Natural killer cell (primary cell): ENCODE results near the gene C10orf53. TPM values are rescaled to one million over a fixed set of nuclear protein-coding genes. Genes with fewer than 3 reads are reported as not detected.

ENCODE experiments used
- ATAC-seq, 3 donors: fragments of 150-1000 bp in 2 of 3; fragments of 200-7000 bp in 1 of 3; cut with Tn5 transposase; 1 replicate in 1 of 3; 2 replicates in 2 of 3; pipeline ENCODE4 v1.10.0; 2021; ENCODE audit warnings: mild to moderate bottlenecking in 2 of 3, moderate library complexity in 2 of 3
- DNase-seq, 2 donors: peaks; one replicate each; pipeline versions ENCODE4 v3.0.0 to v3.0.0-alpha.2; 2013 to 2021; ENCODE audit warnings: mixed read lengths in 1 of 2
- H3K27ac ChIP-seq: one replicate; pipeline ENCODE4 v1.5.1; 2013; ENCODE audit warnings: mild to moderate bottlenecking, low read length
- H3K27me3 ChIP-seq: one replicate; pipeline ENCODE4 v1.6.1; 2013; ENCODE audit warnings: low read length; ENCODE audit not compliant: control insufficient read depth, insufficient read depth
- H3K36me3 ChIP-seq: one replicate; pipeline ENCODE4 v1.6.1; 2013; ENCODE audit warnings: low read length; ENCODE audit not compliant: control insufficient read depth, insufficient read depth
- H3K4me1 ChIP-seq: one replicate; pipeline ENCODE4 v1.6.1; 2013; ENCODE audit warnings: low read length; ENCODE audit not compliant: control insufficient read depth, insufficient read depth
- H3K4me3 ChIP-seq: one replicate; pipeline ENCODE4 v1.5.1; 2013; ENCODE audit warnings: low read length
- H3K9me3 ChIP-seq: one replicate; pipeline ENCODE4 v1.6.1; 2013; ENCODE audit warnings: low read length; ENCODE audit not compliant: control insufficient read depth, insufficient read depth
- H3K27ac Mint-ChIP-seq, 2 donors: one replicate each; pipeline ENCODE4 v1.8.0; 2022; ENCODE audit warnings: mild to moderate bottlenecking in 2 of 2, mixed read lengths in 2 of 2, moderate library complexity in 1 of 2
- H3K27me3 Mint-ChIP-seq, 2 donors: one replicate each; pipeline ENCODE4 v1.8.0; 2022; ENCODE audit warnings: low read depth in 2 of 2, mixed read lengths in 2 of 2
- H3K36me3 Mint-ChIP-seq: one replicate; pipeline ENCODE4 v1.8.0; 2022; ENCODE audit warnings: mixed read lengths
- H3K4me1 Mint-ChIP-seq, 2 donors: one replicate each; pipeline ENCODE4 v1.8.0; 2022; ENCODE audit warnings: mixed read lengths in 2 of 2
- H3K4me3 Mint-ChIP-seq: one replicate; pipeline ENCODE4 v1.8.0; 2022; ENCODE audit warnings: mild to moderate bottlenecking, moderate library complexity, mixed read lengths
- H3K9me3 Mint-ChIP-seq, 2 donors: one replicate each; pipeline ENCODE4 v1.8.0; 2022; ENCODE audit warnings: mixed read lengths in 2 of 2
- CTCF ChIP-seq: fragments of 200-600 bp; IDR thresholded peaks from one replicate; pipeline ENCODE4 v1.8.0; 2022; ENCODE audit warnings: antibody characterized with exemption
- WGBS: methylation state at CpG from one replicate; pipeline ENCODE4 v1.1.7; 2013; ENCODE audit warnings: missing lambda C conversion rate; ENCODE audit not compliant: insufficient coverage; 5-methylcytosine and 5-hydroxymethylcytosine counted together
- intact Hi-C: fragments of 100-400 bp; cut with micrococcal nuclease; formaldehyde crosslinking; loops from one replicate; pipeline ENCODE4 v1.14.2; 2022
- total RNA-seq, 4 donors: library from RNA; stranded (reverse); fragments of 120-200 nt in 1 of 4; gene quantifications; one replicate each; pipeline versions ENCODE4 v1.2.3 to v1.2.4, GENCODE V29; 2013 to 2022

The C10orf53 gene
- total RNA-seq, 3 donors from 2014 or later (not counting 1 experiment from before 2014, with no cell fraction given) = not detected

- ATAC-seq (no peak), DNase-seq (no peak)
- Mint-ChIP-seq H3K36me3 (no peaks in the 10 kb centered on the region), H3K4me3 (no peak overlapping the region), H3K27ac (no peak overlapping the region), H3K4me1 (no peaks in the 10 kb centered on the region), H3K9me3 (peaks cover 0 to 1% of the 10 kb centered on the region in 2 donors), H3K27me3 (peaks cover 0 to 3% of the 10 kb centered on the region in 2 donors)
- Histone ChIP-seq H3K9me3 (no peaks in the 10 kb centered on the region), H3K4me3 (no peak overlapping the region), H3K4me1 (no peaks in the 10 kb centered on the region), H3K27ac (no peak overlapping the region), H3K36me3 (no peaks in the 10 kb centered on the region), H3K27me3 (no peaks in the 10 kb centered on the region)
- intact Hi-C loops = no loop called here
- TF ChIP-seq CTCF = no peak
- 84% methylated on average over 5 of the region's 5 CpGs for WGBS
Observed at GRCh38 chr10:49736564-49737113, 57.2 kb downstream of the C10orf53 start.

- no peak overlapping the region for H3K4me3 ChIP-seq
- 89% methylated on average over 19 of the region's 19 CpGs for WGBS
- H3K9me3 ChIP-seq = no peaks in the 10 kb centered on the region
- H3K4me1 ChIP-seq = no peaks in the 10 kb centered on the region
- Mint-ChIP-seq H3K36me3 (no peaks in the 10 kb centered on the region), H3K9me3 (peaks cover 3 to 8% of the 10 kb centered on the region in 2 donors), H3K27ac (no peak overlapping the region), H3K4me1 (no peaks in the 10 kb centered on the region), H3K27me3 (peaks cover 0 to 3% of the 10 kb centered on the region in 2 donors), H3K4me3 (no peak overlapping the region)
- intact Hi-C loops = no loop called here
- no peak for ATAC-seq
- H3K27me3 ChIP-seq = no peaks in the 10 kb centered on the region
- no peak overlapping the region for H3K27ac ChIP-seq
- no peak for TF ChIP-seq CTCF
- no peak for DNase-seq
- H3K36me3 ChIP-seq = no peaks in the 10 kb centered on the region
Observed at GRCh38 chr10:49737474-49738201, 58.2 kb downstream of the C10orf53 start.

- Histone ChIP-seq H3K4me1 (no peaks in the 10 kb centered on the region), H3K27ac (no peak overlapping the region), H3K27me3 (no peaks in the 10 kb centered on the region), H3K36me3 (no peaks in the 10 kb centered on the region), H3K9me3 (no peaks in the 10 kb centered on the region), H3K4me3 (no peak overlapping the region)
- intact Hi-C loops = no loop called here
- Mint-ChIP-seq H3K4me1 (no peaks in the 10 kb centered on the region), H3K36me3 (no peaks in the 10 kb centered on the region), H3K27ac (no peak overlapping the region), H3K4me3 (no peak overlapping the region), H3K9me3 (peaks cover 3 to 8% of the 10 kb centered on the region in 2 donors), H3K27me3 (peaks cover 0 to 3% of the 10 kb centered on the region in 2 donors)
- TF ChIP-seq CTCF = no peak
- DNase-seq = no peak
- ATAC-seq = no peak
- WGBS = 80% methylated on average over 10 of the region's 10 CpGs
Observed at GRCh38 chr10:49738616-49739360, 59.3 kb downstream of the C10orf53 start.
